Smooth muscle cell (in vitro differentiated cells): ENCODE results near the gene VSIG10L2. TPM values are rescaled to one million over a fixed set of nuclear protein-coding genes. Genes with fewer than 3 reads are reported as not detected.

ENCODE experiments used
- DNase-seq: peaks from one replicate; lab custom pipeline; 2025; ENCODE audit not compliant: unreplicated experiment; lab: John Stamatoyannopoulos, UW
- H2AFZ ChIP-seq: fragments of 200-600 bp; sonication (generic); 2 replicates; pipeline ENCODE4 v1.6.0; 2016; ENCODE audit warnings: antibody characterized with exemption, low read depth, mild to moderate bottlenecking
- H3F3A ChIP-seq: fragments of 200-600 bp; sonication (generic); 2 replicates; pipeline ENCODE4 v1.6.0; 2017; ENCODE audit warnings: antibody characterized with exemption, low read depth
- H3K27ac ChIP-seq: fragments of 200-600 bp; sonication (generic); 2 replicates; pipeline ENCODE4 v1.5.1; 2016; ENCODE audit warnings: low read depth, mild to moderate bottlenecking
- H3K27me3 ChIP-seq: fragments of 200-600 bp; sonication (generic); 2 replicates; pipeline ENCODE4 v1.6.1; 2016; ENCODE audit warnings: low read depth, mild to moderate bottlenecking
- H3K36me3 ChIP-seq: fragments of 200-600 bp; sonication (generic); 2 replicates; pipeline ENCODE4 v1.5.1; 2016; ENCODE audit warnings: low read depth
- H3K4me1 ChIP-seq: fragments of 200-600 bp; sonication (generic); 2 replicates; pipeline ENCODE4 v1.5.1; 2016; ENCODE audit warnings: low read depth
- H3K4me2 ChIP-seq: fragments of 200-600 bp; sonication (generic); 2 replicates; pipeline ENCODE4 v1.6.0; 2016; ENCODE audit warnings: mild to moderate bottlenecking
- H3K4me3 ChIP-seq: fragments of 200-600 bp; sonication (generic); 2 replicates; pipeline ENCODE4 v1.5.1; 2016; ENCODE audit warnings: mild to moderate bottlenecking
- H3K79me2 ChIP-seq: fragments of 200-600 bp; sonication (generic); 2 replicates; pipeline ENCODE4 v1.6.0; 2016; ENCODE audit warnings: low read depth, mild to moderate bottlenecking
- H3K9ac ChIP-seq: fragments of 200-600 bp; sonication (generic); 2 replicates; pipeline ENCODE4 v1.6.0; 2016; ENCODE audit warnings: low read depth
- H3K9me3 ChIP-seq: fragments of 200-600 bp; sonication (generic); replicated peaks from 2 replicates; pipeline ENCODE4 v1.5.1; 2016; ENCODE audit warnings: low read depth
- H4K20me1 ChIP-seq: fragments of 200-600 bp; sonication (generic); 2 replicates; pipeline ENCODE4 v1.6.0; 2016; ENCODE audit warnings: low read depth
- WGBS: methylation state at CpG from one replicate; pipeline ENCODE4 v1.1.7; 2016; ENCODE audit warnings: low lambda C conversion rate; 5-methylcytosine and 5-hydroxymethylcytosine counted together
- polyA plus RNA-seq: library from polyadenylated mRNA; unstranded; fragments of >200 nt; fragmentation: Nextera tagmentation; extraction: Ambion mirVana; gene quantifications from 2 replicates; pipeline ENCODE4 v1.2.1, GENCODE V29; 2016
- total RNA-seq: library from RNA; depleted of rRNA; stranded (reverse); fragments of >200 nt; gene quantifications from 2 replicates; pipeline ENCODE4 v1.2.3, GENCODE V29; 2014
- TF ChIP-seq, protein P1 (sequence below): fragments of 200-600 bp; sonication (generic); IDR thresholded peaks from 2 replicates; pipeline ENCODE4 v1.5.1; 2017; ENCODE audit warnings: borderline replicate concordance, mild to moderate bottlenecking, antibody characterized with exemption; ENCODE audit not compliant: insufficient read depth, poor library complexity, severe bottlenecking

VSIG10L2 gene
- total and polyA plus RNA-seq, 2 experiments from 2014 or later, result not detected

DNA sequence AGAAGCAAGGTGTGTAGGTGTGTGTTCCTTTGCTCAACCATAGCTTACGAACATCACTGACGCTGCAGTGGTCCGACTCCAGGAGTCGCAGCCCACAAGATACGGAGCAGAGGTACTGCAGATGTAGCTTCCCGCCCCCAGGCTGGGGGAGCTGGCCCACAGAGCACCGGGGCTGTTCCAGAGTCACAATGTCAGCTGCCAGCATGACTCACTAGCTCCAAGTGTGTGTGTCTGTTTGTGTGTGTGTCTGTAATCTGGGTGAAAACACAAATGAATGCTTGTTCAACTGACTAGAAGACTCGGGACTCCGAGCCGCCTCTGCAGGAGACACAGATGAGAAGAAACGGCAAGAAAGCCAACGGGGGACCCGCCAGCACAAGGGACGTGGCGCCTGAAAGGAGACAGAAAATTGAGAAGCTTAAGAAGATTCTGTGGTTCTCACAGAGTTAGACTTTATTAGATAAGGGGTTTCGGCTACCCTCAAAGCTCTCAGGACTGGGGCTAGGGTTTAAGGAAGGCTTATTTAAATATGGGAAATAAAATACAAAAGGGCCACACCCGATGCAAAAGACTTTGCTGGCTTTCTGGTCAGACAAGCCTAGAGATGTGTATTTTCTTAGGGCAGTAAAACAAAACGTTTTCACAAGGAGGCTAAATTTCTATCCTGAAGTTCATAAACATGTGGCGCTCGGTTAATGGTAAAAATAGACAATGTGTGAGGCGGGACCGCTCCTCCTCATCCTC lies 10.7 kb downstream of the VSIG10L2 start:
- Histone ChIP-seq H2AFZ (peak overlapping the region; percentile 59), H3F3A (no peaks in the 10 kb centered on the region)

DNA sequence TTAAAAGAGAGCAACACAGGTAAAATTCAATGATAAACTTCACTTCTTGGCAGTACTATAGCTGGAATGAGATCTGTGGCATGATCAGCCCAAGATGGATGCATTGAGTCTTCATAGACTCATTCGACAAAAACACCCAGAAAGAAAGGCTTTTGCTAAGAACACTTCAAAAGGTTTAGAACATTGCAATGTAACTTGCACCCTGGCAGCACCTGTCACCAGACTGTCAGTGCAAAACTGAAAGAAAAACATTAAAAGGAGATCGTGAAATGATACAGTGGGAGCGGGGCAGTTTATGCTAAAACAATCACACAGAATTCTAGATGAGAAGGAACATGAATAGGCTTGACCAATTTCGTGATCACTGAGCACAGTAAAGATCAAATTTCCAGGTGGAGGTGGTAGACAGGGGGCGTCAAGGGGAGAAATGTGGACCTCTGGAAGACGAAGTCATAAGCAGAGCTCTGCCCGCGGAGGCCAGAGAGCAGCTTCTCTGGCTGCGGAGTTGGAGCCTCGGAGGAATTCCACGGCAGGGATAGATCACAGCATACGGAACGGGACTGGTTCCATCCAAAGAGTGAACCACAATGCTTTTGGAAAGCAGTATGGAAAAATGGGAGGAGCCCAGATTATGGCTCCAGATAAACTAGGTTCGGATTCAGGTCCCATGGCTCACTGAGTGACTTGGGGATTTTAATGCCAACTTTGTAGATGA lies 11.9 kb downstream of the VSIG10L2 start:
- no peaks in the 10 kb centered on the region for H4K20me1 ChIP-seq
- H3K4me3 ChIP-seq, result no peak overlapping the region
- H3K27me3 ChIP-seq, result no peaks in the 10 kb centered on the region
- DNase-seq, result no peak
- WGBS, result 93% methylated on average over 14 of the region's 14 CpGs
- no peak overlapping the region for H3K27ac ChIP-seq
- H3F3A ChIP-seq, result no peaks in the 10 kb centered on the region
- TF ChIP-seq, protein P1, sequence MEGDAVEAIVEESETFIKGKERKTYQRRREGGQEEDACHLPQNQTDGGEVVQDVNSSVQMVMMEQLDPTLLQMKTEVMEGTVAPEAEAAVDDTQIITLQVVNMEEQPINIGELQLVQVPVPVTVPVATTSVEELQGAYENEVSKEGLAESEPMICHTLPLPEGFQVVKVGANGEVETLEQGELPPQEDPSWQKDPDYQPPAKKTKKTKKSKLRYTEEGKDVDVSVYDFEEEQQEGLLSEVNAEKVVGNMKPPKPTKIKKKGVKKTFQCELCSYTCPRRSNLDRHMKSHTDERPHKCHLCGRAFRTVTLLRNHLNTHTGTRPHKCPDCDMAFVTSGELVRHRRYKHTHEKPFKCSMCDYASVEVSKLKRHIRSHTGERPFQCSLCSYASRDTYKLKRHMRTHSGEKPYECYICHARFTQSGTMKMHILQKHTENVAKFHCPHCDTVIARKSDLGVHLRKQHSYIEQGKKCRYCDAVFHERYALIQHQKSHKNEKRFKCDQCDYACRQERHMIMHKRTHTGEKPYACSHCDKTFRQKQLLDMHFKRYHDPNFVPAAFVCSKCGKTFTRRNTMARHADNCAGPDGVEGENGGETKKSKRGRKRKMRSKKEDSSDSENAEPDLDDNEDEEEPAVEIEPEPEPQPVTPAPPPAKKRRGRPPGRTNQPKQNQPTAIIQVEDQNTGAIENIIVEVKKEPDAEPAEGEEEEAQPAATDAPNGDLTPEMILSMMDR, result no peak
- H3K9ac ChIP-seq, result no peak overlapping the region
- no peak overlapping the region for H3K4me2 ChIP-seq
- H2AFZ ChIP-seq, result no peak overlapping the region
- no peaks in the 10 kb centered on the region for H3K36me3 ChIP-seq
- no peaks in the 10 kb centered on the region for H3K79me2 ChIP-seq
- no peaks in the 10 kb centered on the region for H3K9me3 ChIP-seq
- no peaks in the 10 kb centered on the region for H3K4me1 ChIP-seq

More for the DNA sequence above, 10.7 kb downstream of the VSIG10L2 start:
- Histone ChIP-seq H3K4me3 (no peak overlapping the region), H3K79me2 (no peaks in the 10 kb centered on the region), H3K27ac (peak overlapping the region; percentile 55), H3K4me1 (no peaks in the 10 kb centered on the region), H3K27me3 (no peaks in the 10 kb centered on the region), H3K4me2 (peak overlapping the region; percentile 77), H3K36me3 (no peaks in the 10 kb centered on the region), H4K20me1 (no peaks in the 10 kb centered on the region), H3K9me3 (no peaks in the 10 kb centered on the region), H3K9ac (peak overlapping the region; percentile 25)
- 43% methylated on average over 22 of the region's 22 CpGs for WGBS
- TF ChIP-seq, protein P1, result no peak
- no peak for DNase-seq

DNA sequence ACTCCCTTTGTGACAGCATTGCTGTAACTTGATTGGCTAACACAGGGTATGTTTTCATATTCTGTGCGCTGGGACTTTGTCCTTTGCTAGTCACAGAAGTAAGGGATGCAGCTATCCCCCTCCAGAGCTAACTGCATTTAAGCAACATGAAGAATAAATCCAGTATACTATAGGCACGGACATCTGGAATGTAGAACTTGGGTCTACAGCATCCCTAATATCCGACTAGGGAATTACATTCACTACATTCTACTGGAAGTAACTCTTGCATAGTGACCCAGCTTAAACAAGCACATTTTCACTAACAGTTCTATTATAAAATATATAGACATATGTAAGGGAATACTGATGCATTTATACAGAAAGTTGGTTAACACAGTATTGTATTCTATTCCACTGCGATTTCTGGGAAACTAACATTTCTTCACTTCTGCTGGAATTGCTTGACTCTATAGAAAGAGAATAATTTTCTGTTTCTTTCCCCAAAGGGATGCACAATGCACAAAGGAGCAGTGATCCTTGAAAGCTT lies 13.1 kb downstream of the VSIG10L2 start:
- Histone ChIP-seq H3F3A (no peaks in the 10 kb centered on the region), H3K4me1 (no peaks in the 10 kb centered on the region), H3K36me3 (no peaks in the 10 kb centered on the region), H3K4me2 (no peak overlapping the region), H3K9ac (no peak overlapping the region), H3K27ac (no peak overlapping the region), H3K79me2 (no peaks in the 10 kb centered on the region), H3K4me3 (no peak overlapping the region), H4K20me1 (no peaks in the 10 kb centered on the region), H2AFZ (no peak overlapping the region), H3K27me3 (no peaks in the 10 kb centered on the region), H3K9me3 (no peaks in the 10 kb centered on the region)
- TF ChIP-seq, protein P1, result no peak
- DNase-seq, result no peak
- 96% methylated on average over 4 of the region's 4 CpGs for WGBS
